ENCODE measurements around the gene FPR2. TPM values are rescaled to one million over a fixed set of nuclear protein-coding genes. Genes with fewer than 3 reads are reported as not detected.

FPR2 gene
- total and polyA plus RNA-seq, 4 donors: 0.79 to 234 (median 28.8) TPM

DNA sequence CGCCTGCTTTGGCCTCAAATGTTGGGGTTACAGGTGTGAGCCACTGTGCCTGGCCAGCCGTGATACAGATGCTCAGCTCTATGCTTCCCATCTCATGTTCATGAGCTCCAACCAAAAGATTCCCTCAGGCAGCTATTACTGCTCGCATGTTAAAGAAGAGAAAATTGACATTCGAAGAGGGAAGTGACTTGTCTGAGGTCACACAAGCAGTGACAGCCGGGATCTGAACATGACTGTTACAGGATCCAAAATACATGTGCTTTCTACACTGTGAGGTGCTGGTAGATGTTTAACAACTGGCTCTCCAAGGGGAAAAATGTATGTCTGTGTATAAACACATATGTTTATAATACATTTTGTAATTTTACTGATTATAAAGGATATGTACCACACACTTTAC lies 20.6 kb upstream of the FPR2 start:
- Histone ChIP-seq H3K27me3 (ENCODE audit: control insufficient read depth in 3 of 3, insufficient read depth in 3 of 3, low read length in 2 of 3) (peaks cover 0 to 5% (median 0%) of the 10 kb centered on the region in 3 donors), H3K9ac (ENCODE audit: insufficient read depth in 1 of 2, low read length in 2 of 2) (no peak overlapping the region), H3K4me1 (ENCODE audit: control insufficient read depth in 5 of 5, insufficient read depth in 5 of 5, low read length in 5 of 5) (no peaks in the 10 kb centered on the region), H3K36me3 (ENCODE audit: control insufficient read depth in 4 of 4, insufficient read depth in 4 of 4, low read length in 4 of 4) (no peaks in the 10 kb centered on the region), H3K4me3 (no peak overlapping the region), H3K9me3 (ENCODE audit: control insufficient read depth in 4 of 4, insufficient read depth in 3 of 4, low read length in 3 of 4) (no peaks in the 10 kb centered on the region), H3K27ac (ENCODE audit: low read depth in 1 of 2, low read length in 1 of 2) (no peak overlapping the region)
- DNase-seq: peak in 1 of 3 donors; percentile 15
- TF ChIP-seq, protein P1, sequence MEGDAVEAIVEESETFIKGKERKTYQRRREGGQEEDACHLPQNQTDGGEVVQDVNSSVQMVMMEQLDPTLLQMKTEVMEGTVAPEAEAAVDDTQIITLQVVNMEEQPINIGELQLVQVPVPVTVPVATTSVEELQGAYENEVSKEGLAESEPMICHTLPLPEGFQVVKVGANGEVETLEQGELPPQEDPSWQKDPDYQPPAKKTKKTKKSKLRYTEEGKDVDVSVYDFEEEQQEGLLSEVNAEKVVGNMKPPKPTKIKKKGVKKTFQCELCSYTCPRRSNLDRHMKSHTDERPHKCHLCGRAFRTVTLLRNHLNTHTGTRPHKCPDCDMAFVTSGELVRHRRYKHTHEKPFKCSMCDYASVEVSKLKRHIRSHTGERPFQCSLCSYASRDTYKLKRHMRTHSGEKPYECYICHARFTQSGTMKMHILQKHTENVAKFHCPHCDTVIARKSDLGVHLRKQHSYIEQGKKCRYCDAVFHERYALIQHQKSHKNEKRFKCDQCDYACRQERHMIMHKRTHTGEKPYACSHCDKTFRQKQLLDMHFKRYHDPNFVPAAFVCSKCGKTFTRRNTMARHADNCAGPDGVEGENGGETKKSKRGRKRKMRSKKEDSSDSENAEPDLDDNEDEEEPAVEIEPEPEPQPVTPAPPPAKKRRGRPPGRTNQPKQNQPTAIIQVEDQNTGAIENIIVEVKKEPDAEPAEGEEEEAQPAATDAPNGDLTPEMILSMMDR (IDR thresholded peaks at IDR 0.05; ENCODE audit: control extremely low read depth, extremely low read depth): no peak
- ATAC-seq (ENCODE audit: insufficient read depth, low FRiP score): no peak
- WGBS, 2 donors: 57 to 68% methylated on average over 5 of the region's 5 CpGs

DNA sequence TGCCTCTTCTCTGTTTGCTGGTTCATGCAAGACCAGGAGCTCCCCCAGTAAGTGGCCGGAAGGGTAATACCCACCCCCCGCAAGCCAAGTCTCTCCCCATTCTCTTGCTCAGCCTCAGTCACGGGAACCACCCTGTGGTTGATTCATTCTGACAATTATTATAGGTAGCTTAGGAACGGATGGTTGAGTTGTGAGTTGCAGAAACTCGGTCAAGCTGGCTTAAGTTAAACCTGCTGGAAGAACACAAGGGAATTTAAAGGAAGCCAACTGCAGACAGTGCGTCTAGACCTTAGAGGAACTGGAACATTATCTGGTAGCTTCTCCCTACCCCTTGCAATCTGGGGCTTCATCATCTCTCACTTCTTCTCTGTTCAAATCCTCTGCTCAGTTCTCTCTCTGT lies 18.2 kb upstream of the FPR2 start:
- ATAC-seq (ENCODE audit: insufficient read depth, low FRiP score): no peak
- H3K36me3 ChIP-seq (ENCODE audit: control insufficient read depth in 4 of 4, insufficient read depth in 4 of 4, low read length in 4 of 4): no peaks in the 10 kb centered on the region

DNA sequence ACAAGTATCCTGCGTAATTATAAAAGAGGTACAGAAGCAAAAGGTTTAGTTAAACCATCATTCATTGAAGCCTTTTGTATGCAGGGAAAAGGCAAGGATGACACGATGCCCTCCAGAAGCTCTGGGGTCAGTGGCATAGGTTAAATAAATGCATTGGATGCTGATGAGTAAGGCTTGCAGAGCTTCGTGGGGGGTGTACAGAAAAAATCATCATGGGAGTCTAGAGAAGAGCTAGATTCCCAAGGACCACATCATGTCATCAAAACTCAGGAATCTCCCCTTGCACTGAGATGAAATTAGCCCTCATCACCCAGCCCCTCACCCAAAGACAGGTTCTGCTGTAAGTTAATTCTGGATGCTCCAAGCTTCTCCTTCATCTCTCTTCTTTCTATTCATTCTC lies 17.6 kb upstream of the FPR2 start:
- no peaks in the 10 kb centered on the region for H3K36me3 ChIP-seq (ENCODE audit: control insufficient read depth in 4 of 4, insufficient read depth in 4 of 4, low read length in 4 of 4)

More for the DNA sequence above, 18.2 kb upstream of the FPR2 start:
- TF ChIP-seq, protein P1 (IDR thresholded peaks at IDR 0.05; ENCODE audit: control extremely low read depth, extremely low read depth): no peak
- no peak for DNase-seq
- peaks cover 0 to 5% (median 0%) of the 10 kb centered on the region in 3 donors for H3K27me3 ChIP-seq (ENCODE audit: control insufficient read depth in 3 of 3, insufficient read depth in 3 of 3, low read length in 2 of 3)
- no peak overlapping the region for H3K27ac ChIP-seq (ENCODE audit: low read depth in 1 of 2, low read length in 1 of 2)
- H3K9me3 ChIP-seq (ENCODE audit: control insufficient read depth in 4 of 4, insufficient read depth in 3 of 4, low read length in 3 of 4): no peaks in the 10 kb centered on the region
- H3K4me3 ChIP-seq: no peak overlapping the region
- H3K4me1 ChIP-seq (ENCODE audit: control insufficient read depth in 5 of 5, insufficient read depth in 5 of 5, low read length in 5 of 5): no peaks in the 10 kb centered on the region
- 68 to 71% methylated on average over 6 of the region's 6 CpGs for WGBS, 2 donors
- H3K9ac ChIP-seq (ENCODE audit: insufficient read depth in 1 of 2, low read length in 2 of 2): no peak overlapping the region

More for the DNA sequence above, 17.6 kb upstream of the FPR2 start:
- DNase-seq (no peak), ATAC-seq (ENCODE audit: insufficient read depth, low FRiP score) (no peak)
- H3K9me3 ChIP-seq (ENCODE audit: control insufficient read depth in 4 of 4, insufficient read depth in 3 of 4, low read length in 3 of 4): no peaks in the 10 kb centered on the region
- 83 to 91% methylated on average over 3 of the region's 3 CpGs for WGBS, 2 donors
- H3K4me1 ChIP-seq (ENCODE audit: control insufficient read depth in 5 of 5, insufficient read depth in 5 of 5, low read length in 5 of 5): no peaks in the 10 kb centered on the region
- H3K9ac ChIP-seq (ENCODE audit: insufficient read depth in 1 of 2, low read length in 2 of 2): no peak overlapping the region
- TF ChIP-seq, protein P1 (IDR thresholded peaks at IDR 0.05; ENCODE audit: control extremely low read depth, extremely low read depth): no peak
- no peak overlapping the region for H3K4me3 ChIP-seq
- peaks cover 0 to 5% (median 0%) of the 10 kb centered on the region in 3 donors for H3K27me3 ChIP-seq (ENCODE audit: control insufficient read depth in 3 of 3, insufficient read depth in 3 of 3, low read length in 2 of 3)
- no peak overlapping the region for H3K27ac ChIP-seq (ENCODE audit: low read depth in 1 of 2, low read length in 1 of 2)
